Kidney capillary endothelial cell (primary cell): ENCODE data around the gene HDAC4.

Experiments used
- DNase-seq: peaks from one replicate; pipeline ENCODE4 v3.0.0-alpha.2; 2018; ENCODE audit warnings: low spot score

HDAC4 gene

GRCh38 chr2:239119346-239120126 is 281.3 kb downstream of the HDAC4 start:
- no peak for DNase-seq

- DNase-seq = no peak
These were observed 282.1 kb downstream of the HDAC4 start for GRCh38 chr2:239118675-239119211.

GRCh38 chr2:239118264-239118663 is 282.6 kb downstream of the HDAC4 start:
- DNase-seq = no peak

GRCh38 chr2:239117831-239118230 is 283.0 kb downstream of the HDAC4 start:
- DNase-seq = no peak

DNA sequence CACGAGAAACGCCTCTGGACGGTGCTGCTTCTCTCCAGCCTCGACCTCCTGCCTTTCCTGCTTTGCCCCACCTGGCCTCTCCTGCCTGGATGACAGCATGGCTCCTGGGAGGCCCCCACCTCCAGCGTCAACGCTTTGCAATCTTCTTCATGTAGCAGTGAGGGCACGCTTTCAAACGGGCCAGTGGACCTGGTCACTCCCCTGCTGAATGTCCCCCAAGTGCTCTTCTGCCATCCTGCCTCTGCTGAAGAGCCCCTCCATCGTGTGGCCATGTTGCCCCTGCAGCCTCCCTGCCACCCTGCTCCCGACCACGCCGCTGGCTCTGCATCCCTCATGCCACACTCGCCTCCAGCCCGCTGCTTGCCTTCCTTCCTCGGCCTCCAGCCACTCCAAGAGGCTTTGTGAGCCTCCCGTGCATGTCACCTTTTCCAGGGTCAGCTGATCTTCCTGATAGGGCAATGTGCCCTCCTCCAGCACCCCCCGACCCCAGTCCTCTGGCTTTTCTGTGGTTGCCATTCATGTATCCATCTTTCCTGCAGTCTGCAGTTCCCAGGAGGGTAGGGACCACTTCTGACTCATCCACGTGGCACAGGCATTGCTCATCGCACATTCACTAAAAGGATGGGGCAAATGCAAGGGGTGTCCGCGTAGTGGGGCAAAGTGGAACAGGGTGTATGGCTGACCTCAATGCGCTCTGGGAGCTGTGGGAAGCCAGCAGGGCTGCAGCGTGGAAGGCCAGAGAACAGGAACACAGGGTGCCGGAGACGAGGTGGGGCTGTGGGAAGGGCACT is 284.2 kb downstream of the HDAC4 start:
- DNase-seq = no peak

GRCh38 chr2:239115616-239116015 is 285.2 kb downstream of the HDAC4 start:
- DNase-seq = no peak

DNA sequence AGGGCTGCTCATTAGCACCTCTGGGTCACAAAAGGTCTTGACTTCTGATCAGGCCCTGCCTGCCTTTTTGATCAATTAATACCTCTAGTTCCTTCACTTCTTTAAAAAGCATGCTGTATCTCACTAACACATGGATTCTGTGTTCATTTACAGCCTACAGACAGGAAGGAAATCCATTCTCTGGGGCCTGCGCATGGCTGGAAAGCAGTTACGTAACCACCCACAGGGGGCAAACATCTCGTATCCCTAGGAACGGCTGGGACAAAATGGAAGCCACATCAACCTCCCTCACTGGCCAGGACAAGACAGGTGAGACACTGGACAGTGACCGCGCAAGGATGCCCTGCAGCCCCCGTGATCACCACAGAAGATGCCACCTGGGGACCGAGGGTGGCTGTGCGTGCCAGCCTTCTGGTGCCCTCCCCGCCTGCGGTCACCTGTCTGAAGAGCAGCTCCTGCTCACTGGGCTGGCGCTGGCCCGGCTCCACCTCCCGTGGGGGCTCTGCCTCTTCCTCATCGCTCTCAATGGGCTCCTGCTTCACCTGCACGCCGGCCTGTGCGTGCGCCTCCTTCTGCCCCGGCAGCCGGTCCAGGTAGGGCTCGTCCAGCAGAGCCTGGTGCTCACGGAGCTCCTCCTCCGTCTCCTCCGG is 286.1 kb downstream of the HDAC4 start:
- peak; percentile 15 for DNase-seq

DNA sequence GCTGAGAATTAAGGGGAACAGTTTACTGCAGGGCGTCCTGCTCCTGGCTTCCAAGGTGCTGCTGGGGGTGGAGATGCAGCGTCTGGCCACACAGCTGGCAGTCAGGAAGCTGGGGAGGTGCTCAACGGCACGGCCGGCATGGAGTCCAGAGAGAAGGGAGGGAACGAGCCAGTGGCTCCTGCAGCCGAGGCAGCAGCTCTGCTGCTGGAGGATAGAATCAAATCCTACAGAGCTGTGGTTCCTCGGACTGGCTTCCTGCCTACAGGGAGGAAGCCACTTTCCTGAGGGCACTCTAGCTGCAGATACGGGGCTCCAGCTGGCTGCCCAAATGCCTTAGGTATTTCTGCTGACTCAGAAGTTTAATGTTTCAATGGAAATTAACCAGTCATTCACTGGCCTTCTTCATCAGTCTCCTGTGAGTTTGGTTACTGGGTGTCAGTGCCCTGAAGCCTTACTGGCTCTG is 286.7 kb downstream of the HDAC4 start:
- peak; percentile 3 for DNase-seq

GRCh38 chr2:239113615-239114014 is 287.2 kb downstream of the HDAC4 start:
- DNase-seq = no peak

GRCh38 chr2:239113171-239113570 is 287.6 kb downstream of the HDAC4 start:
- DNase-seq = no peak

- no peak for DNase-seq
These were observed 288.6 kb downstream of the HDAC4 start for GRCh38 chr2:239112127-239112774.

GRCh38 chr2:239111401-239112100 is 289.3 kb downstream of the HDAC4 start:
- DNase-seq = no peak

GRCh38 chr2:239110595-239111048 is 290.2 kb downstream of the HDAC4 start:
- no peak for DNase-seq

DNA sequence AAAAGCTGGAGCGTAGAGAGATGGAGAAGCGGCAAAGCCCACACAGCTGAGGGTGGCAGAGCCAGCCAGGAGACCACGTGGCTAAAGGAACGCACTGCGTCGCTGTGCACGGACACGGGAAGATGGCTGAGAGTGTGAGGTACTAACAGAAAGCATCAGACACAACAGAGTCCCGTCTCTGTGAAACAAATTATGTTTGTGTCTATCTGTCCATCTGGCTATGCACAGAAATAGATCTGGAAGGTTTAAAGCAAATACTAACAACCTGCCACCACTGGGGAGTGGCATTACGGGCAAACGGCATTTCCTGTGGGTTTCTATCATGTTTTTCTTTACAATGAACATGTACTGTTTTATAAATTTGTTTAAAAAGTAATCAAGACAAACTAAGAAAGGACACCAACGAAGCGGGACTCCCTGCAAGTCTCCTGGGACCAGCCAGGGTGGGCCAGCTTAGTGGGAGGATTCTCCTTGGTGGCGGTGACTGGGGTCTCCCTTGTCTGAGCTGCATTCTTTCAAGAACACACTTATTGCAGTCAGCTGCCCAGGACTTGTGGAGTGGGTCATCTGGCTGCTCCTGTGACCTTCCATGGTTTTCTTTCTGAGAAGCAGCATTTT is 290.8 kb downstream of the HDAC4 start:
- DNase-seq = no peak

DNA sequence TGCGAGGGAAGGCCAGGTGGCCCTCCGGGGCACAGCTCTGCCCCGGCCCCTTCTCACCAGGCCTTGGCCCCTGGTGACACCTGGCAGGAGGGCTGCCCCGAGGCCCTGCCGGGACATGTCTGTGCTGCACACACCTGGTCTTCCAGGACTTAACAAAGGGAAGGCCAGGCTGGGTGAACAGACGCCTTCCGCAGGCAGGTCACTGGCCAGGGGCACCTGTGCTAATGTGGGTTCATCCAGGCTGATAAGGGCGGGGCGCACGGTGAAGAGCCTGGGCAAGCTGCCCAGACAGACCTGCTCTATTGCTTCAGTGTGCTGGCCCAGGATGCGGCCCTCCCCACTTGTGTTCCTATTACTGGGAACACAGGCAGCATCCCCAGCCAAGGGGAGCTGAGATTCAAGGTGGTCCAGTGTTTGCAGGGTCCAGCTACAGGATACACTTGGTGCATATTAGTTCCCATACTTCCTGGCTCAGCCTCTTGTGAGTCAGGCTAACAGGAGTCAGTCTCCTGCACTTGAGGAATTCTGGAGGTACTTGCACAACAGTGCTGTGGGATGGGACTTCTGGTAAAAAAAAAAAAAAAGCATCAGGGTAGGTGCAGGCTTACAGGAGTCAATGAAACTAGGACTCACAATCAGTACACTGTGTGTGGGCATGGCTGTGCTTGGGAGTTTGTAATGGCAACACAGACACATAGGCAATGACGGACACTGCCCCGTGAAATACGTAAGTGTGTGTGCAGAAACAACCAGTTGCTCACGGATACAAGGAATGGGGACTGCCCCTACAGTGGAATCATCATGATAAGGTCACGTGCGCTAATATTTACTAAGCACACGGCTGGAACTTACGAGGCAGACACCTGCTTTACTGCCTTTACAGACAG is 291.5 kb downstream of the HDAC4 start:
- DNase-seq = peak; percentile 28

GRCh38 chr2:239108459-239108858 is 292.4 kb downstream of the HDAC4 start:
- no peak for DNase-seq

GRCh38 chr2:239107936-239108335 is 292.9 kb downstream of the HDAC4 start:
- DNase-seq = no peak

- no peak for DNase-seq
These were observed 293.9 kb downstream of the HDAC4 start for GRCh38 chr2:239106966-239107365.

DNA sequence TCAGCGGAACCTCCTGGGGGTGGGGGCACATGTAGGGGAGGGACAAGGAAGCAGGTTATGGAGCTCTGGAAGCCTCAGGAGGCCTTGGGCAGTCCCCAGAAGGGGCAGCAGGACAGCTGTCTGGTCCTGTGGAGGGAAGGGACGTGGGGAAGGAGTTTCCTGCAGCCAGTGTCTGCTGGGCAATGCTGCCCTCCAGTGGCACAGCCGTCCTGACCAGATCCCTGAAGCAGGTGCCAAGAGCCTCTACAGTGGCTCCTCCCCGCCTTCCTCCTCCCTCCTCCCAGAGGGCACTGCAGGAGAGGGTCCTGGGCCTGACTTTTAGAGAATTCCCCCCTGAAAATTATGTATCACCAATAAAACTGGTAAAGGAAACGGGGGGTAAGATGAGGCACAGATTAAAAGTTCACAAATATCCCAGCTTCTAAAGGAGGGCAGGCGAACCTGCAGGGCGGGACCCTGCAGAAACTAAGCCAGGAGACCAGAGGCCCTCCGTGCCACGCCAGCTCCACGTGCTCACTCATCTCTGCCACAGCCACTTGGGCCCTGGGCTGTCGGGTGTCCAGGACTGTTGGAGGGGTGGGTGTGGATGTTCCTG is 294.4 kb downstream of the HDAC4 start:
- DNase-seq = peak; percentile 40
